Measurements from ENCODE around the gene MMEL1.
"Not testable (repeated sequence)": the region's sequence is repeated elsewhere in the genome, so short reads cannot be mapped to it uniquely, and the experiment has no call there.

Gene MMEL1

GRCh38 chr1:2587071-2587859 lies 45.6 kb downstream of the MMEL1 start:
- Histone ChIP-seq H3K27me3 (ENCODE audit: control insufficient read depth, insufficient read depth, low read length) (no peaks in the 10 kb centered on the region), H3K36me3 (ENCODE audit: control insufficient read depth, insufficient read depth, low read length) (no peaks in the 10 kb centered on the region), H3K4me1 (ENCODE audit: control insufficient read depth, insufficient read depth, low read length) (peaks cover 40% of the 10 kb centered on the region), H3K9ac (ENCODE audit: low read length) (peak overlapping the region; percentile 72), H3K4me3 (ENCODE audit: low read length) (peak overlapping the region; percentile 46), H3K9me3 (ENCODE audit: control insufficient read depth, low read length) (no peaks in the 10 kb centered on the region)

GRCh38 chr1:2586154-2587070 lies 46.4 kb downstream of the MMEL1 start, which contains the start of gene PRXL2B:
Gene PRXL2B, plus strand, starts transcription at chr1:2586777. Its CDS starts 109 bp downstream, at chr1:2586886.
- Histone ChIP-seq H3K27me3 (ENCODE audit: control insufficient read depth, insufficient read depth, low read length) (no peaks in the 10 kb centered on the region), H3K4me1 (ENCODE audit: control insufficient read depth, insufficient read depth, low read length) (peaks cover 34% of the 10 kb centered on the region), H3K36me3 (ENCODE audit: control insufficient read depth, insufficient read depth, low read length) (no peaks in the 10 kb centered on the region), H3K9ac (ENCODE audit: low read length) (peak within 1 kb of the TSS; percentile 83), H3K4me3 (ENCODE audit: low read length) (peak within 1 kb of the TSS; percentile 64), H3K9me3 (ENCODE audit: control insufficient read depth, low read length) (no peaks in the 10 kb centered on the region)

GRCh38 chr1:2585318-2586092 lies 47.3 kb downstream of the MMEL1 start:
- peak overlapping the region; percentile 64 for H3K4me3 ChIP-seq (ENCODE audit: low read length)
- peaks cover 39% of the 10 kb centered on the region for H3K4me1 ChIP-seq (ENCODE audit: control insufficient read depth, insufficient read depth, low read length)
- H3K9me3 ChIP-seq (ENCODE audit: control insufficient read depth, low read length): no peaks in the 10 kb centered on the region
- peak overlapping the region; percentile 83 for H3K9ac ChIP-seq (ENCODE audit: low read length)
- H3K27me3 ChIP-seq (ENCODE audit: control insufficient read depth, insufficient read depth, low read length): no peaks in the 10 kb centered on the region
- no peaks in the 10 kb centered on the region for H3K36me3 ChIP-seq (ENCODE audit: control insufficient read depth, insufficient read depth, low read length)

- Histone ChIP-seq H3K4me3 (ENCODE audit: low read length) (peak overlapping the region; percentile 64), H3K9ac (ENCODE audit: low read length) (no peak overlapping the region), H3K27me3 (ENCODE audit: control insufficient read depth, insufficient read depth, low read length) (no peaks in the 10 kb centered on the region), H3K9me3 (ENCODE audit: control insufficient read depth, low read length) (no peaks in the 10 kb centered on the region), H3K36me3 (ENCODE audit: control insufficient read depth, insufficient read depth, low read length) (no peaks in the 10 kb centered on the region), H3K4me1 (ENCODE audit: control insufficient read depth, insufficient read depth, low read length) (peaks cover 39% of the 10 kb centered on the region)
These were observed 48.0 kb downstream of the MMEL1 start for GRCh38 chr1:2584686-2585317.

GRCh38 chr1:2583871-2584351 lies 48.9 kb downstream of the MMEL1 start:
- H3K27me3 ChIP-seq (ENCODE audit: control insufficient read depth, insufficient read depth, low read length): no peaks in the 10 kb centered on the region
- no peak overlapping the region for H3K4me3 ChIP-seq (ENCODE audit: low read length)
- H3K4me1 ChIP-seq (ENCODE audit: control insufficient read depth, insufficient read depth, low read length): peaks cover 41% of the 10 kb centered on the region
- no peaks in the 10 kb centered on the region for H3K36me3 ChIP-seq (ENCODE audit: control insufficient read depth, insufficient read depth, low read length)
- no peak overlapping the region for H3K9ac ChIP-seq (ENCODE audit: low read length)
- H3K9me3 ChIP-seq (ENCODE audit: control insufficient read depth, low read length): no peaks in the 10 kb centered on the region

- Histone ChIP-seq H3K27me3 (ENCODE audit: control insufficient read depth, insufficient read depth, low read length) (no peaks in the 10 kb centered on the region), H3K36me3 (ENCODE audit: control insufficient read depth, insufficient read depth, low read length) (no peaks in the 10 kb centered on the region), H3K9ac (ENCODE audit: low read length) (no peak overlapping the region), H3K9me3 (ENCODE audit: control insufficient read depth, low read length) (no peaks in the 10 kb centered on the region), H3K4me1 (ENCODE audit: control insufficient read depth, insufficient read depth, low read length) (peaks cover 43% of the 10 kb centered on the region), H3K4me3 (ENCODE audit: low read length) (no peak overlapping the region)
These were observed 49.5 kb downstream of the MMEL1 start for GRCh38 chr1:2583331-2583791.

GRCh38 chr1:2582391-2582790 lies 50.4 kb downstream of the MMEL1 start:
- Histone ChIP-seq H3K4me3 (ENCODE audit: low read length) (no peak overlapping the region), H3K4me1 (ENCODE audit: control insufficient read depth, insufficient read depth, low read length) (peaks cover 44% of the 10 kb centered on the region), H3K9me3 (ENCODE audit: control insufficient read depth, low read length) (no peaks in the 10 kb centered on the region), H3K36me3 (ENCODE audit: control insufficient read depth, insufficient read depth, low read length) (no peaks in the 10 kb centered on the region), H3K27me3 (ENCODE audit: control insufficient read depth, insufficient read depth, low read length) (no peaks in the 10 kb centered on the region), H3K9ac (ENCODE audit: low read length) (no peak overlapping the region)

GRCh38 chr1:2580691-2581090 lies 52.1 kb downstream of the MMEL1 start:
- H3K4me3 ChIP-seq (ENCODE audit: low read length): no peak overlapping the region
- H3K4me1 ChIP-seq (ENCODE audit: control insufficient read depth, insufficient read depth, low read length): peaks cover 56% of the 10 kb centered on the region
- no peaks in the 10 kb centered on the region for H3K27me3 ChIP-seq (ENCODE audit: control insufficient read depth, insufficient read depth, low read length)
- H3K36me3 ChIP-seq (ENCODE audit: control insufficient read depth, insufficient read depth, low read length): no peaks in the 10 kb centered on the region
- peak overlapping the region; percentile 22 for H3K9ac ChIP-seq (ENCODE audit: low read length)
- no peaks in the 10 kb centered on the region for H3K9me3 ChIP-seq (ENCODE audit: control insufficient read depth, low read length)

- no peaks in the 10 kb centered on the region for H3K36me3 ChIP-seq (ENCODE audit: control insufficient read depth, insufficient read depth, low read length)
- no peak overlapping the region for H3K4me3 ChIP-seq (ENCODE audit: low read length)
- H3K27me3 ChIP-seq (ENCODE audit: control insufficient read depth, insufficient read depth, low read length): no peaks in the 10 kb centered on the region
- peak overlapping the region; percentile 72 for H3K9ac ChIP-seq (ENCODE audit: low read length)
- H3K4me1 ChIP-seq (ENCODE audit: control insufficient read depth, insufficient read depth, low read length): peaks cover 47% of the 10 kb centered on the region
- H3K9me3 ChIP-seq (ENCODE audit: control insufficient read depth, low read length): no peaks in the 10 kb centered on the region
These were observed 54.1 kb downstream of the MMEL1 start for GRCh38 chr1:2578758-2579118.

GRCh38 chr1:2577565-2578075 lies 55.2 kb downstream of the MMEL1 start:
- peaks cover 42% of the 10 kb centered on the region for H3K4me1 ChIP-seq (ENCODE audit: control insufficient read depth, insufficient read depth, low read length)
- not testable (repeated sequence) for H3K36me3 ChIP-seq (ENCODE audit: control insufficient read depth, insufficient read depth, low read length); H3K27me3 ChIP-seq (ENCODE audit: control insufficient read depth, insufficient read depth, low read length); H3K9me3 ChIP-seq (ENCODE audit: control insufficient read depth, low read length)
- peak overlapping the region; percentile 72 for H3K9ac ChIP-seq (ENCODE audit: low read length)
- H3K4me3 ChIP-seq (ENCODE audit: low read length): peak overlapping the region; percentile 17

Measured in mucosa of stomach (tissue), 1 donor.